Large intestine (tissue), 3 donors: Measurements from ENCODE around the gene CNMD. TPM values are rescaled to one million over a fixed set of nuclear protein-coding genes. Genes with fewer than 3 reads are reported as not detected.

Source experiments
- DNase-seq, 2 donors: peaks; one replicate each; pipeline versions ENCODE4 v3.0.0 to v3.0.0-alpha.2; 2013
- H3K27ac ChIP-seq: one replicate; pipeline ENCODE4 v1.5.1; 2013; ENCODE audit warnings: low read length
- H3K27me3 ChIP-seq: 2 replicates; pipeline ENCODE4 v1.6.1; 2013; ENCODE audit warnings: low read length; ENCODE audit not compliant: control insufficient read depth, insufficient read depth
- H3K36me3 ChIP-seq: 2 replicates; pipeline ENCODE4 v1.6.1; 2013; ENCODE audit warnings: low read length; ENCODE audit not compliant: control insufficient read depth, insufficient read depth
- H3K4me1 ChIP-seq: one replicate; pipeline ENCODE4 v1.6.1; 2013; ENCODE audit warnings: low read length; ENCODE audit not compliant: control insufficient read depth, insufficient read depth
- H3K4me3 ChIP-seq: one replicate; pipeline ENCODE4 v1.5.1; 2013; ENCODE audit warnings: low read length
- H3K9me3 ChIP-seq: one replicate; pipeline ENCODE4 v1.6.1; 2013; ENCODE audit warnings: mild to moderate bottlenecking, low read depth, low read length, moderate library complexity; ENCODE audit not compliant: control insufficient read depth
- WGBS: methylation state at CpG from one replicate; pipeline ENCODE4 v1.1.5; 2013; ENCODE audit warnings: low lambda C conversion rate; ENCODE audit not compliant: insufficient coverage; 5-methylcytosine and 5-hydroxymethylcytosine counted together
- polyA plus RNA-seq: library from polyadenylated mRNA; unstranded; fragments of 120-200 nt; gene quantifications from one replicate; pipeline ENCODE4 v1.2.1, GENCODE V29; 2013

CNMD gene
- polyA plus RNA-seq, 1 donor: 0.43 TPM

DNA sequence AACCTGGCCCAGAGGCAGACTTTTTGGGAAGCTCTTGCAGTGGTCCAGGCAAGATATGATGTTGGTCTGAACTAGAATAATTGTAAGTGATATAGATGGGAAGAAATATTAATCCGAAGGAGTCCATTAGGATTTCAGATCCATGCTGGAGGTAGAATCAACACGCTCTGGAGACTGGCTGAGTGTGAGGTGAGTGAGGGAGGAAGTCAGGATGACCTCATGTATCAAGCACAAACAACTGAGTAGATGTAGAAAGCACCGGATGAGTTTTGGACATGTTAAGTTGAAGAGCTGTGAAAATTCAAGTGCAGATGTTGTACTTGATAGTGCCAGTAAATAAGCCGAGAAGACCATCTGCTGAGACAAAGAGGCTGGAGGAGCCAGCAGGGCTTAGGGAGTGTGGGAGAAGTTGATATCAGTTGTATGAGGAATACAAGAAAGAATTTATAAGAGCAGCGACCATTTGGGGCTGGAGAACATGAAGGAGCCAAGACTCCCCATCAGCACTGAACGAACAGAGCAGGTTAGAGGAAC, 5.3 kb upstream of the CNMD start:
- no peak for DNase-seq
- Histone ChIP-seq H3K4me1 (no peaks in the 10 kb centered on the region), H3K9me3 (no peaks in the 10 kb centered on the region), H3K27me3 (peaks cover 16% of the 10 kb centered on the region), H3K36me3 (no peaks in the 10 kb centered on the region), H3K4me3 (no peak overlapping the region), H3K27ac (no peak overlapping the region)
- 55% methylated on average over 2 of the region's 6 CpGs for WGBS

DNA sequence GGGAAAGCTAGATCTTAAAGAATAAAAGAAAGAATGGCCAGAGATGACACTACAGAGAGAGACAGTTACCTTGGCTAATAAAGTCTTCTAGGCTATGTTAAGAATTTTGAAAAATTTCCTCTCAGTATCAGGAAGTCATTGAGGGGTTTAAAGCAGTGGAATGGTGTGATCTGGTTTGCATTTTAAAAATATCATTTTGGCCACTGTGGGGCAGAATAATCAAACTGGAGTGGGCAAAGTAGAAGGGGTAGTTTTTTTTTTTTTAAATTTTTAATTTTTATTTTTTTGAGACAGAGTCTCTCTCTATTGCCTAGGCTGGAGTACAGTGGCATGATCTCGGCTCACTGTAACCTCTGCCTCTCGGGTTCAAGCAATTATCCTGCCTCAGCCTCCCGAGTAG, 4.4 kb upstream of the CNMD start:
- no peak for DNase-seq
- Histone ChIP-seq H3K27ac (no peak overlapping the region), H3K27me3 (peaks cover 25% of the 10 kb centered on the region), H3K9me3 (peaks cover 3% of the 10 kb centered on the region), H3K4me1 (peaks cover 5% of the 10 kb centered on the region), H3K36me3 (no peaks in the 10 kb centered on the region), H3K4me3 (no peak overlapping the region)
- WGBS: no CpG with 5 or more reads among the region's 3 CpGs

DNA sequence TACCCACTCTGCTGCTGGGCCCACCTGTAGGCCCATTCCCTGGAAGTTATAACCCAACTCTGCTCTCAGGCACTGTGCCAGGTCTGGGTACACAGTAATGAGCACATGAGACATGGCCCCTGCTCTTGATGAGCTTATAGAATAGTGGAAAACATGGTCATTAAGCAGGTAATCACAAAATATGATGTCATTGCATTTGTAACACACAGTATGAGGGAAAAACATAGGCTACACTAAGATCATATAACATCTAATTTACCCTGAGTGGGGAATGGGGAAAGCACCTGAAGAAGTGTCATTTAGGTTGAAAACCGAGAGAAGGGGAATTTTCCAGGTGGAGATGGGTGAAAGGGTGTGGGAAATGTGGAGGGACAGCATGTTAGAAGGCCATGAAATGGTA, 3.9 kb upstream of the CNMD start:
- Histone ChIP-seq H3K4me1 (peaks cover 5% of the 10 kb centered on the region), H3K27ac (no peak overlapping the region), H3K36me3 (no peaks in the 10 kb centered on the region), H3K9me3 (peaks cover 3% of the 10 kb centered on the region), H3K27me3 (peaks cover 29% of the 10 kb centered on the region), H3K4me3 (no peak overlapping the region)
- WGBS: no CpG with 5 or more reads among the region's 1 CpG
- DNase-seq: no peak

DNA sequence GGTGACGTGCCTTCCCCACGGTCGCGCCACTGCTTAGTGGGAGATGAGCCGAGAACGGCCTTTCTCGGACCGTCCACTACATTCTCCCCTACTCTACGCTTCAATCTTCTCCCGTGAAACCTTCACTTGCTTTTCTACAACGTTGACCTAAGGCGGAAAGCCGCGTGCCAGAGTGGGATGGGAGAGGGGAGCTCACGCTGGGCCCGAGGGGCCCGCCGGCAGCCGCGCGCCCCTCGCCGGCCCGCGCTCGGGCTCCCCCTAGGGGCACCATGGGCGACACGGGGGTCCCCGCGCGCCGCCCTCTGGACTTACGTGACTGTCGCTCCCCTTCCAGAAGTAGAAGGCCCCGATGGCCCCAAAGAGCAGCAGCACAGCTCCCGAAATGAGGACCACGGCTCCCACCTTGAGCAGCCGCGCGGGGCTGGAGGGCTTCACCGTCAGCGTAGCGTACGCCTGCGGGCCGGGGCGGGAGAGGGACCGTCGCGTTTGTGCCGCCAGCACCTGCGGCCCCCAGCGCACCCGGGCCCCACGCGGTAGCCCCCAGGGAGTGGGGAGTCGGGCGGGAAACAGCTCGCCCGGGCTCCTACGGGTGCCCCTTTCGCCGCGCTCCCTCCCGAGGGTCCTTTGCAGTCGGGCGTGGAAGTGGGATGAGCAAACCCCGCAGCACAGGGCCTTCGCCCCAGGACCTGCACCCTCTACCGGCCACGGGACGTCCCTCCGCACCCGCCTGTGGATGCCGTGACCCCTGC, 727 bp downstream of the CNMD start:
- H3K4me3 ChIP-seq: no peak overlapping the region

DNA sequence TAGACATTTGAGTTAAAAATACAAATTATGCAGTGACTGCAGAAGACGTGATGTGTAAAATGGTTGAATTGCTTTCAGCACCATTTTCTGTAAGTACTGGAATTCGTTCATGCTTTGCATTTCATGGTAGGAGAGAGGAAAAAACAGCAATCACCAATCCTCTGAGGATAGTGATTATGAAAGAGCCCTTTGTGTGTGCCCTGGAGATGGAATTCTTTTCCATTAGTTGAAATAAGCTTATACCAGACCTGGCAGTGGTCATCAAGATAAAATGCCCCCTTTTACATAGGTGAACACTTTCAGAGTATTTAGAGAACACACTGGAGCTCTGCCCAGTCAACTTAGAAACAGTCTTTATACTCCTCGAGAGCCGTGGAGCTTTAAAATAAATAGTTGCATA, 1.7 kb downstream of the CNMD start:
- H3K27me3 ChIP-seq: peaks cover 46% of the 10 kb centered on the region
- WGBS: no CpG with 5 or more reads among the region's 4 CpGs
- peaks cover 3% of the 10 kb centered on the region for H3K9me3 ChIP-seq
- no peak overlapping the region for H3K4me3 ChIP-seq
- H3K27ac ChIP-seq: no peak overlapping the region
- H3K4me1 ChIP-seq: peaks cover 5% of the 10 kb centered on the region
- no peak for DNase-seq
- no peaks in the 10 kb centered on the region for H3K36me3 ChIP-seq

More for the DNA sequence above, 727 bp downstream of the CNMD start:
- Histone ChIP-seq H3K9me3 (peaks cover 3% of the 10 kb centered on the region), H3K27me3 (peaks cover 43% of the 10 kb centered on the region), H3K27ac (no peak overlapping the region), H3K36me3 (no peaks in the 10 kb centered on the region), H3K4me1 (peaks cover 5% of the 10 kb centered on the region)
- no CpG with 5 or more reads among the region's 75 CpGs for WGBS
- peak in 1 of 2 donors; percentile 6 for DNase-seq

- no peak overlapping the region for H3K27ac ChIP-seq
- no peak overlapping the region for H3K4me3 ChIP-seq
- peaks cover 5% of the 10 kb centered on the region for H3K4me1 ChIP-seq
- H3K36me3 ChIP-seq: no peaks in the 10 kb centered on the region
- H3K27me3 ChIP-seq: peaks cover 46% of the 10 kb centered on the region
- H3K9me3 ChIP-seq: peaks cover 3% of the 10 kb centered on the region
- DNase-seq: no peak
Observed at GRCh38 chr13:52737451-52737850, 2.2 kb downstream of the CNMD start.

GRCh38 chr13:52736891-52737290, 2.7 kb downstream of the CNMD start:
- Histone ChIP-seq H3K4me1 (peaks cover 5% of the 10 kb centered on the region), H3K27ac (no peak overlapping the region), H3K36me3 (no peaks in the 10 kb centered on the region), H3K4me3 (no peak overlapping the region), H3K27me3 (peaks cover 46% of the 10 kb centered on the region), H3K9me3 (peaks cover 3% of the 10 kb centered on the region)
- no CpG with 5 or more reads among the region's 2 CpGs for WGBS
- DNase-seq: no peak

- Histone ChIP-seq H3K27me3 (peaks cover 24% of the 10 kb centered on the region), H3K27ac (no peak overlapping the region), H3K9me3 (no peaks in the 10 kb centered on the region), H3K4me1 (peaks cover under 1% of the 10 kb centered on the region), H3K36me3 (no peaks in the 10 kb centered on the region), H3K4me3 (no peak overlapping the region)
- no CpG with 5 or more reads among the region's 4 CpGs for WGBS
- no peak for DNase-seq
Observed at GRCh38 chr13:52734075-52734623, 5.5 kb downstream of the CNMD start.

- DNase-seq: no peak
- H3K36me3 ChIP-seq: no peaks in the 10 kb centered on the region
- H3K9me3 ChIP-seq: no peaks in the 10 kb centered on the region
- no peak overlapping the region for H3K4me3 ChIP-seq
- H3K27ac ChIP-seq: no peak overlapping the region
- WGBS: no CpG with 5 or more reads among the region's 2 CpGs
- H3K4me1 ChIP-seq: no peaks in the 10 kb centered on the region
- H3K27me3 ChIP-seq: no peaks in the 10 kb centered on the region
Observed at GRCh38 chr13:52726258-52726657, 13.4 kb downstream of the CNMD start.

DNA sequence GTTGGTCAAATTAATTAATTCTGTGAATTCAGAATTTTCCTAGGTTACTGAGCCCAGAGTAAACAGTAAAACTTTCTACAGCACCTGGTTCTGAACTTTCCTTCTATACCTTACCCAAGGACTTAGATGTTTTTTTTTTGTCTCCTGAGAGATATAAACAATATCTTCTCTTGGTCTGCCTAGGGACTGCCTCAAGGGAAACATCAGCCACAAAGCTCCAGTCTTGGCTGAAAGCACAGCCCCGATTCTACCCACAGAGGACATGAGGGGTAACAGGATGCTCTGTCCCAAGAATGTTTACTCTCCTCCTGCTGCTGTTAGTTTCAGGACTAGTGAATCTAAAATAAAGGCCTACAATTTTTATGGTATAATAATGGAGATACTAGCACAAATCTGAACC, 14.3 kb downstream of the CNMD start:
- WGBS: no CpG with 5 or more reads among the region's 1 CpG

GRCh38 chr13:52723181-52723580, 16.4 kb downstream of the CNMD start:
- Histone ChIP-seq H3K36me3 (no peaks in the 10 kb centered on the region), H3K4me1 (no peaks in the 10 kb centered on the region), H3K27ac (no peak overlapping the region), H3K9me3 (no peaks in the 10 kb centered on the region), H3K4me3 (no peak overlapping the region), H3K27me3 (no peaks in the 10 kb centered on the region)
- DNase-seq: no peak
- WGBS: no CpG with 5 or more reads among the region's 4 CpGs

More for the DNA sequence above, 14.3 kb downstream of the CNMD start:
- Histone ChIP-seq H3K4me1 (no peaks in the 10 kb centered on the region), H3K27me3 (no peaks in the 10 kb centered on the region), H3K27ac (no peak overlapping the region), H3K9me3 (no peaks in the 10 kb centered on the region), H3K4me3 (no peak overlapping the region), H3K36me3 (no peaks in the 10 kb centered on the region)
- no peak for DNase-seq
